Stimulated activated CD4-positive, alpha-beta T cell treated with anti-CD3 and anti-CD28 coated beads, Interleukin-12 subunit alpha, Interleukin-12 subunit beta, amount 100 ng/mL, for 4 hours (primary cell): ENCODE data around the gene GNG2.
A peak's percentile ranks its signal among the peaks of the same experiment; 100 is the strongest.

ENCODE experiments used
- DNase-seq: peaks from one replicate; pipeline ENCODE4 v3.0.0-alpha.2; 2020

Gene GNG2

DNA sequence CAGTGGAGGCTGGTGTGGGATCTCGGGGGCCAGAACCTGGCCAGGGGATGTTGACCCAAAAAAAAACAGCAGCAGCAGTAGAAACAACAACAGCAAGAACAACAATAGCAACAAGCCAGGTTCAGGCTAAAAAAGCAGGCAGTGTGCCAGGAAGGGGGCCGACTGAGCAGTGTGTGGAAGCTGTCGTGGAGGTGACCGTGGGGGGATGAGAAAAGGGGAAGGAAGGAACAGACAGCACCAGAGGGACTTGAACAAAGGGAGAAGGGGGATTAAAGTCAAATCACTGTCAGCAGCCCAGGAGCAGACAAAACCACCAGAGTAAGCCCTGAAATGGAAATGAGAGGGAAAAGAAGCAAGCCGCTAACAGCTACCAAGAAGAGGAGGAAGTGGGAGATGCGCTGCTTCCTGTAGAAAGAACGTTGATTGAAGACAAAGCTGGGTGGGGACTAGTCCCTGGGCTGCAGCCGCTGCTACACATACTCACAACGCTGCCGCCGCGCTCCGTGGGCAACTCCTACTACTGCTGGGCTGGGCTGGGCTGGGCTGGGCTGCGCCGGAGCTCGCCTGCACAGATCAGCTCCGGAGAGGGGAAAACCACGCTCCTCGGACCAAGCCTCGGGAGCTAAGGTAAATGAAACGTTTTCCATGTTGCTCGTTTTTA is at the start of gene GNG2:
GNG2 (plus strand) TSS at position 449 of the 661 bp plus-strand sequence. CDS start 90,067 bp downstream, outside the sequence.
- peak; percentile 67 for DNase-seq

DNA sequence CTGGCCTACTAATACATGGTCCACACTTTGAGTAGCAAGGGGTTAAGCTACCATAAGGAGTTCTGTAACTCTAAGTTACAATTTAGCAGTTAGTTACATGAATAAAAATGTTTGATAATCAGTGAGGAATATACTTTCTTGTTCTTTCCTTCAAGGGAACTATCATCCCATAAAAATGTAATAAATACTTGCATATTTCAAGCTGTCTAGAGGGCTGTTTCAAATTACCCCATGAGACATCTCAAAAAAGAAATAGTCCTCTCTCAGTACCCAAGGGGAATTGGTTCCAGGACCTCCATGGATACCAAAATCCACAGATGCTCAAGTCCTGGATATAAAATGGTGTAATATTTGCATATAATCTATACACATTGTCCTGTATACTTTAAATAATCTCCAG is 48.7 kb upstream of the GNG2 start:
- DNase-seq, result no peak

DNA sequence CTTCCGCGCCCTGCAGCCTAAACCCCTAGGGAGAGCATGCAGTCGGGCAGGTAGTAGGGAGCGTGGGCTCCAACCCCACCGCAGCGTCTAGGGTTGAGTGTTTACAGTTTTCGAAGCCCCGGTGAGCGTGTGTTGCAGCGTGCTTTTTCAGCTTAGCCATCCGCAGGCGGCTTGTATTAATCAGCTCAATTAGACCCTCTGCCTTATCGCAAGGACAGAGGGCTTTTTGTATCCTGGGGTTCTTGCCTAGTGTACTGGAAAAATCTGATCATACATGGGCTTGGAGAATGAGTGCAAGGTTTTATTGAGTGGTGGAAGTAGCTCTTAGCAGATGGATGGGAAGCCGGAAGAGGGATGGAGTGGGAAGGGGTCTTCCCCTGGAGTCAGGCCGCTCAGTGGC is 44.4 kb upstream of the GNG2 start:
- no peak for DNase-seq

DNA sequence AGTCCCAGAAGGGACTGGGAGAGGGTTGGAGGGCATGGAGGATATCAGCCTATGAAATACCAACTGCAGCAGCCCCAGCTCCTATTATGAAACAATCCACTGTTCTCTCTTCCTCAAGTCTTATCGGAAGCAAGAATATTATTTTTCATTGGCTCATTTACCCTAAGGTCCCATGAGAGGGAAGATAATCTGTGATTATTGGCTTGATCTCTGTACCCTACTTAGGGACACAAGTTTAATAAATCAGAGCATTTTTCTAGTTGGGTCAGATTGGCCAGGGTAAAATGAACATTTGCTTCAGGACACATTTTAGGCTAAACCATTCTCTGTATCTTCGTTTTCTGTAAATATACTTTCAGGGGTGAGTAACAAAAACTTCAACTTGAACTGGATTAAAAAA is 43.1 kb upstream of the GNG2 start:
- DNase-seq, result no peak

DNA sequence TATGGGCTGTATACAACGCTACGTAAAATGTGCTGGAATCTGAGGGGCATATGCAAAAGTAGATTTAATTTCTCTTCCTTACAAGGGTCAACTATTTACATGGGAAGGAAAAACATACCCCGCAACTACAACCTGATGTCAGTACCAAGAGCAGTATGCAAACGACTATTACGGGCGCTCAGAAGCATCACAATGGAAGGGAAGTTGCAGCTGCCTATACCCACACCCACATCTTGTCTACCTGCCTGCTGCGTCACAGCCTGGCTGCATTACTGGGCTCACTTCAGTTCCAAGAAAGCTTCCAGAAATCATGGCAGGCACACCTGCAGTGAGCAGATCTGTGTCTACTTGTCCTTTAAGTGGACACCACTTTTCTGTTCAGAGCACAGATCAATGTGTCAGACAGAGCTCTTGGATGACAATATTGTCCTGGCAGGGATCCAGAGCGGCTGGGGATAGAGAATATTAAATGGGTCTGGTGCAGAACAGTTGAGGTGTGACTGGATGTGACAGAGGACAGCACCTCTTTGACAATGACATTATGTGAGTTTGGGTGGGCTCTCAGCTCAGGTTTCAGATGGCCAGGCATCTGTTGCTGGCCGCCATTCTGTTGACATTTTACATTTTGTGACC is 41.5 kb upstream of the GNG2 start:
- no peak for DNase-seq

DNA sequence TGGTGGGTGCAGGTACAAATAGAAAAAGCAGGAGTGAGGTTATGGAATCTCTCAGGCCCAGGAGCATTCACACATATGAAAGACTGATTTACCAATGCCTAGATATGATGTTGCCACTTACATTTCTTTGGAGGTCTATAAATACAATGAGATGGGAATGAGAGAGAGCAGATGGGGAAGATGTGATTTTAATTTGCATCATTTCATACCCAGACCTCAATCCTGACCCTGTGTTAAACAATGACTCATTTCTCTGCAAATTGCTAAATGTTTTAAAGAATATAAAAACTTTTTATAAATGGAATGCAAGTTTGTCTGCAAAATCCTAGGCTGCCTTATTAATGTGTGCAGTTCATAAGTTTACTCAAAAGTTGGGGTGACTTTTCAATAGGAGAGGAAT is 38.6 kb upstream of the GNG2 start:
- no peak for DNase-seq

DNA sequence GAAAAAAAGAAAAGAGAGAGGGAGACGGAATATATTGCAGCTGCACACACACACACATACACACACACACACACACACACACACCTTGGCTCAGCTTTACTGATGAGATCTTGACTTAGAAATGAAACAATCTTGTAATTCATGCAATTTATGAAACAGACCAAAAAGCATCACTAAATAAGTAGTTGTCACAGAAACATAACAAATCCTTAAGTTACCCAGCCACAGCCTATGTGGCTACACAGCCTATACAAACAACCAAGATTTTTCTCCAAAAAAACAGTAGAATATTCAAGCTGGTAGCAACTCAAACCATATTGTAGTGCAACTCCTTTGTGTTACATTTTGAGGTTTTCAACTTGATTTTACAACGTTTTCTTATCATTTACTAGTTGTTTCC is 37.9 kb upstream of the GNG2 start:
- DNase-seq, result no peak

DNA sequence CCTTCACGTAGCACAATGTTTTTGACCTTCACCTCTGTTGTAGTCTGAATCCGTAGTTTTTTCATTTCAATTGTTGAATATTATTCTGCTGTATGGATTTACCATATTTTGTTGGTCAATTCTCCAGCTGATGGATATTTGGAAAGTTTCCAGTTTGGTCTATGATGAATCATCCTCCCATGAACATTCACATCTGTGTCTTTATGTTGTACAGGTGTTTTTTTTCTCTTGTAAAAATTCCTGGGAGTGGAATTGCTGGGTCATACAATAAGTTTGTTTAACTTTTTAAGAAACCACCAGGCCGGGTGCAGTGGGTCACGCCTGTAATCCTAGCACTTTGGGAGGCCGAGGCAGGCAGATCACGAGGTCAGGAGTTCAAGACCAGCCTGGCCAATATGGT is 36.7 kb upstream of the GNG2 start:
- DNase-seq, result no peak

DNA sequence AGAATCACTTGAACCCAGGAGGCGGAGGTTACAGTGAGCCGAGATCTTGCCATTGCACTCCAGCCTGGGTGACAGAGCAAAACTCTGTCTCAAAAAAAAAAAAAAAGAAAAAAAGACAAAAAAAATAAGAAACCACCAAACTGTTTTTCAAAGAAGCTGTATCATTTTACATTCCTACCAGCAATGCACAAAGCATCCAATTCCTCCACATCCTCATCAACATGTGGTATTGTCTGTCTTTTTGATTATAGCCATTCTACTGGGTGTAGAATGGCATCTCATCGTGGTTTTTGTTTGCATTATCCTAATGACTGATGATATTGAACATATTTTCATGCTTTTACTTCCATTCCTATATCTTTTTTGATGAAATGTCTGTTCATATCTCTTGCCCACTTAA is 36.2 kb upstream of the GNG2 start:
- no peak for DNase-seq

DNA sequence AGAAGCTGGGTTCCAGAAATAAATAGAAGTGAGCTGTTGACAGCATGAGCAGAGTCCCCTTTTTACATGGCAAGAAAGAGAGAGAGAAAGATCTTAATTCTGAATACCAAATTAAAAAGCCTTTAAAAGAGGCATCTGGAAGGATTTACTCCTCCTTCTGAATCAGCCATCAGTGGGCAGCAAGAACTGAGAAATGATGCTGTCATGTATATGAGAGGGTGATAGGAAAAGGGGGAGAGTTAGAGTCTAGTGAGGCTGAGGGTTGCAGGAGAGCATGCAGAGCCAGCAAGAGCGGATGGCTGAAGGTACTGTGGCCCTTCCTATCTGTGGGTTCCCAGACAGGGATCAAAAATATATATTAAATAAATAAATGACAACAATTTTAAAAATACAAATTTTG is 34.5 kb upstream of the GNG2 start:
- DNase-seq, result no peak

DNA sequence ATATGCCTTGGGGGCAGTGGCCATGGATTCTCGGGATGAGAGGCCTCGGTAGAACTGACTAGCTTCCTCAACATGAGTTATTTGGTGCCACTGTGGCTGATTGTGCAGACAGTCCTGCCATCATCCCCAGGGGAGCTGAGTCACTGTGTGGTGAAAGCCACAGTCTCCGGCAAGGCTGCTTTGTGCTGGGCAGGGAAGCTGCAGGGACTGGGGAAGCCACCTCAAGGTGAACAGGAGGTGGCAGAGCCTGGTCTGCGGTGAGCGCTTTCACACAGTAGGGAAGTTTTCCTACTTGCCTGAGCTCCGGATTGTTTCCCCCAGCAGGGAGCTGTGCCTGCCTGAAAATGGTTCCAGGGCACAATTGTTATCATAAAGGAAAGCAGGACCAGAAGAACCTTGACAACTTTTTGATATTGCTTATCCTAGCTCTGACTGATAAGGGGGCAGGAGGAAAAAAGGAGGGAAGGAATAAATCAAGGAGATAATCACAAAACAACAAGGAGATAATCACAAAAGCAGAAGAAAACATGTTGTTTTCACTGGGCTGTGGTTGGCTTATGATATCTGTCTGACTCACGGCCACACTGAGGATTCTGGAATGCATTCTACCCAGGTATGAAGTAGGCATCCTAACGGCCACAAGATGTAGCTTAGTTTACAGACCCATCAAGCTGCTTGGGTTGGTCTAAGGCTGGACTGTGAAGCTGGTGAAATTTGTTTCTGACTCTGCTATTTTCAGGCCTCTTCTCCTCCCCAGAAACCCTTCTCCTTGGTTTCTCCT is 32.2 kb upstream of the GNG2 start:
- peak; percentile 40 for DNase-seq

DNA sequence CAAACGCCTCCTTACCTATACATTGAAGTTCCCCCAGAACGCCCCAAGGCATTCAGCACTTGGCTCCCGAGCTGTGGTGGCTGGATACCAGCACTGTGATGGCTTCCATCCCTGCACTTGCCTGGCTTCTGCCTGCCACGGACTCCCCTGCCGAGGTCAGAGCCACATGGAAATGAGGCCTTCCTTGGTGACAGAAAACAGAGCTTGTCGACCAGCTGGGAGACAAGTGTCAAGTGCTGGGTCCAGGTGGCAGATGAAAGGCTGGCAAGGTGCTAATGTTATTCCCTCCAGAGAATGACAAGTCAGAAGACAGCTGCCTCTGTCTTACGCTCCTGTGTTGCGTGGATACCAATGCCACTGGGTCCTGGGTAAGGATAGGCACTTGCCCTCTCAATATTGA is 26.2 kb upstream of the GNG2 start:
- no peak for DNase-seq

DNA sequence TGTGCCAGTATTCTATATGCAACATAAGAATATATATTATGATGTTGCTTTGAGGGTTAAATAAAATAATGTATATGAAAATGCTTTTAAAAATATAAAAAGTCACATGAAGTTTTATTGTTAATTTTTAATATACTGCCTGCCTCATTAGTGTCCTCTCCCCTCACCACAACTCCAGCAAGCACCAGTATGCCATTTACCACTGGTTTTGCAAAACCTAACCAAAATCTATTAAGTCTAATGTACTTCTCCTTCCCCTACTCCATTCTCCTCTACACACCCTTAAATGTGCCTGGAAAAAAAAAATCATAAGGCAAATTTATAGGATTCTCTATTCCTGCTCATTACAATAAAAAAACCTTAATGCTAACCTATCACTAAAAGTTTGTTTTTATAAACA is 24.0 kb upstream of the GNG2 start:
- DNase-seq, result no peak

DNA sequence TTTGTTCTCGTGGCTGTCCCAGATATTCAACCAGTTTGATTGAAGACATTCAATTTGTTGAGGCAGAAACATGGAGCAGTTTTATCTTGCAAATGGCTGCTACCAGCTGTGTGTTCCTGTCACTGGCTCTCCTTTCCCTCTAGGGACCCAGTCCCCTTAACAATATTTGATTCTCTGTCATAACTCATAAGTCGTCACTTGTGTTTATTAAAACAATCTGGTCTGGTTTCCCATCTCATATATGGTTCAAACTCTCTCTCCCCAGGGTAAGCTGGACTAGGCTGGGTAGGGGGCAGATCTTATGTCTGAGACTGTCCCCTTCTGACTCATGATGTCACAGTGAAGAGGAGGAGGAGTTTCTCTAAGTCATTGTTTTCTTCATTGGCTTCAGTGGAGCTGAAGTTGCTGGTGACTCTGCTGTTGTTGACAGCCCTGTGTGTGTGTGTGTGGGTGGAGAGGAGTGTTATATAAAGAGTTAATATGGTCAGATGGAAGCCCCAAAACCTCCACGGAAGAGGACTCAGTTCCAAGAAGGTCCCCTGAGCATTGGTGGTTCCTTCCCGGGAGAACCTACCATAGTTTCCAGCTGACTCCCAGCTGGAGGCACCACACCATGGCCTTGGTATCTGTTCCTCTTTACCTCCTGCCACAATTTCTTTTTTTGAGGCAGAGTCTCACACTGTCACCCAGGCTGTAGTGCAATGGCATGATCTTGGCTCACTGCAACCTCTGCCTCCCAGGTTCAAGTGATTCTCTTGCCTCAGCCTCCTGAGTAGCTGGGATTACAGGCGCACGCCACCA is 16.1 kb upstream of the GNG2 start:
- DNase-seq, result no peak

DNA sequence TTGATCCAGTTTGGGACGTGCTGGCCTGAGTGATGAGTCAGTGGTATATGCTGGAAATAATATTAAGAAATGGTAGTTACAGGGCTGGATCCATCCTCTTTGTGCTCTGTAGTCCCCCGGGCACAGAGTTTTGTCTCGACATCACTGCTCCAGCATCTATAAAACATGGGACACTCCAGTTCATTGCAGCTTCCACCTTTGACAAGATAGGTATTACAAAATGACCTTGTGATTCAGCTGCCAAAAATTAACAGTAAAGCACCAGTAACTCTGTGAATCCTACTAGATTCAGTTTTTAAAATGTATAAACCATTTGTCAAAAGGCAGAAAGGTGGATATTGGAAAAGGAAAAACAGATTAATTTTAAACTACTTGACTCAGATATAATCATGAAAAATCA is 14.6 kb upstream of the GNG2 start:
- DNase-seq, result no peak

DNA sequence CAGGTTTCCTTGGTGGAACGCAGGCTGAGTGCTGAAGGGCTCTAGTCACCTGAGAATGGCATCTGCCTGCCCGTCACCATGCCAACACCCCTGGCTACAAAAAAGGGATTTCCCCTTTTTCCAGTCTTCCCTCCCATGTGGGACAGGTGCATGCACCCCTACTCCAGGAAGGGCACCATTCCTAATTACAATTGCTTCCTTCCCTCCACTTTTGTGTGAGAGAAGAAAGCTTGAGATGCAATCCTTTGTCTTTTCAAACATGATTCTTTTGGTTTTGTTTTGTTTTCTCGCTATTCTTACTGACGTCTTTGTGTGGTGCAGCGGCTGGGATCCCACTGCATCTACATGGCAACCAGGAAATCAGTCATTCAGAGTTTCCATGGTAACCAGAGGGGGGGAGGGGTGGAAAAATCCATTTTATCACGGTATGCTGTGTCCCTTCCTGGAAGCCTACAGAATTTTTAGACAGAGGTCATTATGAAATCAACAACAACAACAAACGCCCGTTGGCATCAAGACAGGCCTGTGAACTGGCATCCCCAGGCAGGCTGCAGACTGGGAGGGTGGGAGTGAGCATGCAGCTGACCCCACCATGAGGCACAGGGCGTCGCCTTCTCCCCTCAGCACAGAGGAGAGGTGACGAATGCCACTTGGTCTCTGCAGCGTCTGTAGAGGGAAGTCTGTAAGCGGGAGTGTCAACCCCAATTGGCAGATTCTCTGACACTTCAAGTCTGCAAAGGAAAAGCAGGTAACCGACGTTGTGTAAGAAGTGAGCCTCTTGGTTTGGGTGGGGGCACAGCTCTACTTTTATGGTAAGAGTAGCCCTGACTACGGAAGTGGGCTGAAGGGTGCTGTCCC is 13.6 kb upstream of the GNG2 start:
- peak; percentile 62 for DNase-seq

DNA sequence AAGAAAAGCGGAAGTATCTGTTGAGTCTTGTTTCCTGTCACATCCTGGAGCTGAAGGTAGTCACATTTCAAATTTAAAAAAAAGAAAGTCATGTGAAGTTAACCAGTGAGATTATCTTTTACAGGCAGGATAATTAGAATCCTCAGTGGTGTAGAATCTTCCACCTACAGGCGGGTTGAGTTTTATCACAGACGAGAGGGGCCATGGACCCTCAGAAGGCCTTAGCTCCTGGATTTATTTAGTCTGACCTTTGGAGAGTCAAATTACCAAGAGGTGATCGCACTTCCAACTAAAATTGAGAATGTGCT is 13.0 kb upstream of the GNG2 start:
- no peak for DNase-seq

DNA sequence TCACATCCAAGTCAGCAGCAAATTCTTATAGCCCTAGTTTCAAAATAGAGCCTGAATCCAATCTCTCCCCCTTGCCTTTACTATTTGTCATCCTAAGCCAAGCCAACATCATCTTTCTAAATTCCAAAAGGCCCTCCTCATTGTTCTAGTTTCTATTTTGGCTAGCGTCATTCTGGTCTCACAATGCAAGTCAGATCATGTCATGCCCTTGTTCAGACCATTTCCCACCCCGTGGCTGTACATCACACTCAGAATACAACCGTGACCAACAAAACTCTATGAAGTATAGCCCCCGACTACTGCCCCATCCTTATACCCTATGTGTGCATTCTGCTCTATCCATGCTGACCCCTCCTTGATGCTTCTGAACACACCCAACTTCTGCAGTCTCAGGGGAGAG is 12.3 kb upstream of the GNG2 start:
- no peak for DNase-seq

DNA sequence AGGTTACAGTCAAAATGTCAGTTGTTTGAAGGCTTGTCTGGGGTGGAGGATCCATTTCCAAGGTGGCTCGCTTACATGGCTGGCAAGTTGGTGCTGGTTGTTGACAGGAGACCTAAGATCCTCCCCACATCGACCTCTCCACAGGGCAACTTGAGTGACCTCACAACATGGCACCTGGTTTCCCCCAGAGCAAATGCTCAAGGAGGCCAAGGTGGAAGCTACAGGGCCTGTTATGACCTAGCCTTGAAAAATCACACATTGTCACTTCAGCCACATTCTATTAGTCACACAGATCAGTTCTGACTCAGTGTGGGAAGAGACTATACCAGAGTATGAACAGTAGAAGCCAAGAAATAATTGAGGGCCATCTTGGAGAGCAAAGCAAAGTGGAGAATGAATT is 11.3 kb upstream of the GNG2 start:
- no peak for DNase-seq

DNA sequence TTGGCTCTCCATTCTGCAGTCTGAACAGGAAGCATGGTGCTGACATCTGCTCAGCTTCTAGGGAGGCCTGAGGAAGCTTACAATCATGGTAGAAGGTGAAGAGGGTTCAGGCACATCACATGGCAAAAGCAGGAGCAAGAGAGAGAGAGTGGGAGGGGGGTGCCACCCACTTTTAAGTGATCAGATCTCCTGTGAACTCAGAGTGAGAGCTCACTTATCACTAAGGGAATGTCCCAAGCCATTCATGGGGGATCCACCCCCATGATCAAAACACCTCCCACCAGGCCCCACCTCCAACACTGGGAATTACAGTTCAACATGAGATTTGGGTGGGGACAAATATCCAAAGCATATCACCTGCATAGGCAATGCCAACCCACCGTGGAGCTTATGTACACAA is 9.8 kb upstream of the GNG2 start:
- DNase-seq, result no peak

DNA sequence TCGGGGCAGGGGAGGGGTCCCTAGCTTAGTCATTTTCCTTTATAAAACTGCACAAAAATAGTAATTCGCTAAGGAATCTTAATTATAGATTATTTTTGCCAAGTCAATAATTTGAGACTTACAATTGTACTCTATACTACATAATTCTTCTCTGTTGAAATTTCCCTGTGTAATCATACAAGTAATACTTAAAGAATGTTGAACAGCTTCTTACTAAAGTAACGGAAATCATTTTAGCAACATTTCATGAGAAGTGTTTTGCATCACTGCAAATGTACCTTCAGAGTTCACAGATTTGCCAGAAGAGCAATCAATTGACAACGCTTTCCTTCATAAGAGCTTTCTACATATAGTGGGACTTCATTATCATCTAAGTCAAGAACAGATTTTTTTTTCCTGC is 7.9 kb upstream of the GNG2 start:
- DNase-seq, result no peak

DNA sequence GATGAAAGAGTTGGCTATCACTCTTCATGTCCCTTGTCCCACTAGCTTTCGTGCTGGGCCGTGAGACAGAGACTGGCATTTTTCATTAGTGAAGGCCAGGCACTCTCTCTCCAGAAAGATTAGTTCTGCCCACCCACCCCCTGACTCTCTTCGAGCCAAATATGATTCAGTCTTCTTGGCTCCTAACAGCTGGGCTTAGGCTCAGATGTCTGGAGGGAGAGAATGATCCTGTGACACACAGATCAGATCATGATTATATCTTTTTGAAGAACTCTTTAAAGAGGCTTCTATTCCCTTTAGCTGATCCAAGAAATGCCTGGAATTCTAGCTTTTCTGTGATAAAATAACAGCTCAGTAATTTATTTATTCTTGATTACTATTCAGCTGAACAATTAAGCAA is 5.2 kb upstream of the GNG2 start:
- DNase-seq, result no peak

DNA sequence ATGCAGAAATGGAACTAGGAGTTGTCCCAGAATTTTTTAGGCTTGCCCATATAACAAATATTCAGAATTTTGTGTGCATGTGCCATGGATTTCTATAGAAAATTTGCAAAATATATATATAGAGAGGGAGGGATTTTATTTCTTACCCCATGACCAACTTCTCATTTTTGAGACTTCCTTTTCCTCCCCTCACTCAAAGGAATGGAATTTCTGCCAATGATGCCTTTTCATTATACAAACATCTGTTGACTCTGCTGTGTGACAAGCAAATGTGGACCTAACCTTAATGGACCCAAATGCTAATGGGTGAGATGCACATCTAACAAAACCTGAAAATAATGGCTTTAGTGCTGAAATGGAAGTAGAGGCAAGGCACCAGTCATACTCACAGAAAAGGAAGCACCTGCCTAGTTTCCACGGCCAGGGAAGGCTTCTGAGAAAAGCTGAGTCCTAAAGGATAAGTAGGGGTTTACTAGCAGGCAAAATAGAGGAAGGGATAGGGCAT is 3.6 kb upstream of the GNG2 start:
- no peak for DNase-seq
